ENCODE measurements around the gene HCRT.
"Not testable (repeated sequence)": the region's sequence is repeated elsewhere in the genome, so short reads cannot be mapped to it uniquely, and the experiment has no call there.

DNA sequence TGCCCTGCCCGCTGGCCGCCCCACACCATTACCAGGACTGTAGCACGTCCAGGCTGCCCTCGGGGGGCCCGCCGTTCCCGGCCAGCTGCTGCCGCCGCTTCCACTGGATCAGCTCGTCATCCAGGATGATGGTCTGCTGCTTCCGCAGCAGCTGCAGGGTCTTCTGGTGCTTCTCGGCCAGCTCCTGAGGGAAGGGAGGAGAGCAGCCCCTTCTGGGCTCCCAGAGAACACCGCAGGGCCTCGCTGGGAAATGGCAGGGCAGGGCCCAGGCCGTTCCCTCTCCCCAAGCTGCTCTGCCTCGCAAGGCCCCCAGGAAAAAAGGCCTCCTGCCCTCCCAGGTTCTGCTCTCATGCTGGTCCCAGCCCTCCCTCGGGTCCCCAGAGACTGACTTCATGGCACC is 34.0 kb upstream of the HCRT start:
- TF ChIP-seq POLR2AphosphoS5 (IDR thresholded peaks at IDR 0.05; ENCODE audit: borderline replicate concordance, low read depth, low read length); EZH2 (IDR thresholded peaks at IDR 0.05); FOXP2 (optimal IDR thresholded peaks at IDR 0.05; ENCODE audit: control extremely low read depth, extremely low read length, insufficient read depth): not testable (repeated sequence)
